Activated CD8-positive, alpha-beta T cell treated with anti-CD3 and anti-CD28 coated beads for 36 hours (primary cell): ENCODE data around the gene TRA2A. TPM values are rescaled to one million over a fixed set of nuclear protein-coding genes. Genes with fewer than 3 reads are reported as not detected.

ENCODE experiments used
- ATAC-seq: fragments of 200-7000 bp; cut with Tn5 transposase; one replicate; pipeline ENCODE4 v1.10.0; 2021; ENCODE audit warnings: mild to moderate bottlenecking, moderate library complexity
- CTCF ChIA-PET: fragments of 350-600 bp; sonication (Branson Sonifier 250); formaldehyde crosslinking; loops from one replicate; lab custom pipeline; 2021; ENCODE audit warnings: antibody characterized with exemption; lab: Charles Lee
- POLR2A ChIA-PET: fragments of 350-600 bp; sonication (Branson Sonifier 250); formaldehyde crosslinking; loops from one replicate; lab custom pipeline; 2021; ENCODE audit warnings: antibody characterized with exemption; lab: Charles Lee
- DNase-seq: peaks from one replicate; pipeline ENCODE4 v3.0.0-alpha.2; 2020
- H3K27ac Mint-ChIP-seq: one replicate; pipeline ENCODE4 v1.8.0; 2021; ENCODE audit warnings: mild to moderate bottlenecking, mixed read lengths
- H3K27me3 Mint-ChIP-seq: one replicate; pipeline ENCODE4 v1.8.0; 2021; ENCODE audit warnings: mixed read lengths
- H3K36me3 Mint-ChIP-seq: one replicate; pipeline ENCODE4 v1.8.0; 2021; ENCODE audit warnings: low read depth, mixed read lengths
- H3K4me1 Mint-ChIP-seq: one replicate; pipeline ENCODE4 v1.8.0; 2021; ENCODE audit warnings: low read depth, mixed read lengths
- H3K4me3 Mint-ChIP-seq: one replicate; pipeline ENCODE4 v1.8.0; 2021; ENCODE audit warnings: mild to moderate bottlenecking, moderate library complexity, mixed read lengths
- H3K9me3 Mint-ChIP-seq: one replicate; pipeline ENCODE4 v1.8.0; 2021; ENCODE audit warnings: mixed read lengths
- CTCF ChIP-seq: fragments of 200-600 bp; IDR thresholded peaks from one replicate; pipeline ENCODE4 v1.8.0; 2022; ENCODE audit warnings: antibody characterized with exemption, mild to moderate bottlenecking
- intact Hi-C: fragments of 100-400 bp; cut with micrococcal nuclease; formaldehyde crosslinking; loops from one replicate; pipeline ENCODE4 v1.10.0; 2022
- total RNA-seq, 2 experiments: library from RNA; stranded (reverse); gene quantifications; one replicate each; pipeline ENCODE4 v1.2.3, GENCODE V29; 2021

Gene TRA2A
- total RNA-seq, 2 experiments from 2014 or later, result 86.3 to 86.5 TPM

GRCh38 chr7:23469961-23470250 lies 61.9 kb downstream of the TRA2A start:
- intact Hi-C loops, result loop anchor here (2.0 to 5.0 kb wide), 2 partner anchors 113 to 193 kb away; no protein-coding TSS in a partner anchor
- no peak for TF ChIP-seq CTCF
- H3K27me3 Mint-ChIP-seq, result peaks cover 69% of the 10 kb centered on the region
- peak overlapping the region; percentile 66 for H3K27ac Mint-ChIP-seq
- ChIA-PET POLR2A (interaction anchor here (0.7 to 0.9 kb wide), 2 partner anchors 61 to 65 kb away, joined by 3 read pairs; no protein-coding TSS in a partner anchor), CTCF (interaction anchor here (1.4 to 4.5 kb wide), 3 partner anchors 40 to 208 kb away, joined by 4 to 18 read pairs (median 6); no protein-coding TSS in a partner anchor)
- no peaks in the 10 kb centered on the region for H3K36me3 Mint-ChIP-seq
- ATAC-seq (no peak), DNase-seq (peak; percentile 28)
- H3K9me3 Mint-ChIP-seq, result no peaks in the 10 kb centered on the region
- H3K4me3 Mint-ChIP-seq, result peak overlapping the region; percentile 76
- peaks cover 35% of the 10 kb centered on the region for H3K4me1 Mint-ChIP-seq

- no peak for TF ChIP-seq CTCF
- H3K4me1 Mint-ChIP-seq, result peaks cover 32% of the 10 kb centered on the region
- ATAC-seq, result peak; percentile 26
- intact Hi-C loops, result loop anchor here (2.0 kb wide), 1 partner anchor 113 kb away; no protein-coding TSS in a partner anchor
- H3K36me3 Mint-ChIP-seq, result no peaks in the 10 kb centered on the region
- peak; percentile 43 for DNase-seq
- peak overlapping the region; percentile 76 for H3K4me3 Mint-ChIP-seq
- no peak overlapping the region for H3K27ac Mint-ChIP-seq
- ChIA-PET CTCF (interaction anchor here (1.4 to 4.5 kb wide), 3 partner anchors 39 to 207 kb away, joined by 4 to 18 read pairs (median 6); no protein-coding TSS in a partner anchor), POLR2A (interaction anchor here (0.9 kb wide), 1 partner anchor 65 kb away, joined by 3 read pairs; no protein-coding TSS in a partner anchor)
- H3K27me3 Mint-ChIP-seq, result peaks cover 66% of the 10 kb centered on the region
- no peaks in the 10 kb centered on the region for H3K9me3 Mint-ChIP-seq
Observed at GRCh38 chr7:23469150-23469960, 62.4 kb downstream of the TRA2A start.

GRCh38 chr7:23468526-23469149 lies 63.1 kb downstream of the TRA2A start:
- POLR2A ChIA-PET, result interaction anchor here (0.6 to 0.7 kb wide), 2 partner anchors 77 to 192 kb away, joined by 3 read pairs; no protein-coding TSS in a partner anchor
- Mint-ChIP-seq H3K4me3 (peak overlapping the region; percentile 61), H3K4me1 (peaks cover 32% of the 10 kb centered on the region), H3K27me3 (peaks cover 68% of the 10 kb centered on the region), H3K36me3 (no peaks in the 10 kb centered on the region), H3K9me3 (no peaks in the 10 kb centered on the region), H3K27ac (no peak overlapping the region)
- peak; percentile 21 for DNase-seq
- CTCF ChIA-PET, result interaction anchor here (0.8 to 4.5 kb wide), 5 partner anchors 38 to 206 kb away, joined by 3 to 18 read pairs (median 6); no protein-coding TSS in a partner anchor
- intact Hi-C loops, result loop anchor here (2.0 kb wide), 1 partner anchor 112 kb away; no protein-coding TSS in a partner anchor
- no peak for ATAC-seq
- no peak for TF ChIP-seq CTCF

- ATAC-seq (peak; percentile 38), DNase-seq (peak; percentile 61)
- ChIA-PET CTCF (interaction anchor here (0.8 to 4.5 kb wide), 5 partner anchors 52 to 195 kb away, joined by 3 to 18 read pairs (median 5); no protein-coding TSS in a partner anchor), POLR2A (interaction anchor here (0.6 to 1.2 kb wide), 4 partner anchors 22 to 192 kb away, joined by 3 read pairs; no protein-coding TSS in a partner anchor)
- intact Hi-C loops, result loop anchor here (2.0 kb wide), 1 partner anchor 111 kb away; no protein-coding TSS in a partner anchor
- Mint-ChIP-seq H3K36me3 (no peaks in the 10 kb centered on the region), H3K4me1 (peaks cover 31% of the 10 kb centered on the region), H3K4me3 (peak overlapping the region; percentile 59), H3K27ac (no peak overlapping the region), H3K9me3 (no peaks in the 10 kb centered on the region), H3K27me3 (peaks cover 67% of the 10 kb centered on the region)
- no peak for TF ChIP-seq CTCF
Observed at GRCh38 chr7:23467806-23468525, 63.8 kb downstream of the TRA2A start.
